ENCODE data around the gene ISX.

Gene ISX

GRCh38 chr22:35037089-35037488 is 28.9 kb upstream of the ISX start:
- Histone ChIP-seq H3K4me1 (no peaks in the 10 kb centered on the region), H3K27me3 (no peaks in the 10 kb centered on the region), H3K36me3 (no peaks in the 10 kb centered on the region), H3K27ac (no peak overlapping the region), H3K4me3 (no peak overlapping the region), H3K9me3 (no peaks in the 10 kb centered on the region)
- DNase-seq = no peak
- TF ChIP-seq, protein P1, sequence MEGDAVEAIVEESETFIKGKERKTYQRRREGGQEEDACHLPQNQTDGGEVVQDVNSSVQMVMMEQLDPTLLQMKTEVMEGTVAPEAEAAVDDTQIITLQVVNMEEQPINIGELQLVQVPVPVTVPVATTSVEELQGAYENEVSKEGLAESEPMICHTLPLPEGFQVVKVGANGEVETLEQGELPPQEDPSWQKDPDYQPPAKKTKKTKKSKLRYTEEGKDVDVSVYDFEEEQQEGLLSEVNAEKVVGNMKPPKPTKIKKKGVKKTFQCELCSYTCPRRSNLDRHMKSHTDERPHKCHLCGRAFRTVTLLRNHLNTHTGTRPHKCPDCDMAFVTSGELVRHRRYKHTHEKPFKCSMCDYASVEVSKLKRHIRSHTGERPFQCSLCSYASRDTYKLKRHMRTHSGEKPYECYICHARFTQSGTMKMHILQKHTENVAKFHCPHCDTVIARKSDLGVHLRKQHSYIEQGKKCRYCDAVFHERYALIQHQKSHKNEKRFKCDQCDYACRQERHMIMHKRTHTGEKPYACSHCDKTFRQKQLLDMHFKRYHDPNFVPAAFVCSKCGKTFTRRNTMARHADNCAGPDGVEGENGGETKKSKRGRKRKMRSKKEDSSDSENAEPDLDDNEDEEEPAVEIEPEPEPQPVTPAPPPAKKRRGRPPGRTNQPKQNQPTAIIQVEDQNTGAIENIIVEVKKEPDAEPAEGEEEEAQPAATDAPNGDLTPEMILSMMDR (IDR thresholded peaks at IDR 0.05) = no peak
- intact Hi-C loops (cut with DNase I; ENCODE audit: low total_unique reads) = no loop called here

GRCh38 chr22:35039625-35040024 is 26.3 kb upstream of the ISX start:
- H3K27me3 ChIP-seq = peaks cover 0 to 3% of the 10 kb centered on the region in 2 donors

GRCh38 chr22:35043252-35043933 is 22.6 kb upstream of the ISX start:
- TF ChIP-seq, protein P1 (IDR thresholded peaks at IDR 0.05) = no peak
- intact Hi-C loops (cut with DNase I; ENCODE audit: low total_unique reads) = no loop called here

More at GRCh38 chr22:35039625-35040024, 26.3 kb upstream of the ISX start:
- intact Hi-C loops (cut with DNase I; ENCODE audit: low total_unique reads) = no loop called here
- DNase-seq = no peak
- no peak overlapping the region for H3K4me3 ChIP-seq
- H3K9me3 ChIP-seq = no peaks in the 10 kb centered on the region
- H3K4me1 ChIP-seq = no peaks in the 10 kb centered on the region
- no peaks in the 10 kb centered on the region for H3K36me3 ChIP-seq
- TF ChIP-seq, protein P1 (IDR thresholded peaks at IDR 0.05) = no peak
- no peak overlapping the region for H3K27ac ChIP-seq

GRCh38 chr22:35043934-35044319 is 22.0 kb upstream of the ISX start:
- H3K4me1 ChIP-seq = no peaks in the 10 kb centered on the region
- no peak overlapping the region for H3K4me3 ChIP-seq
- intact Hi-C loops (cut with DNase I; ENCODE audit: low total_unique reads) = no loop called here
- H3K9me3 ChIP-seq = peaks cover 0 to 2% (median 0%) of the 10 kb centered on the region in 3 donors
- no peak overlapping the region for H3K27ac ChIP-seq
- TF ChIP-seq, protein P1 (IDR thresholded peaks at IDR 0.05) = no peak
- H3K36me3 ChIP-seq = no peaks in the 10 kb centered on the region
- peaks cover 0 to 27% of the 10 kb centered on the region in 2 donors for H3K27me3 ChIP-seq
- DNase-seq = no peak

More at GRCh38 chr22:35043252-35043933, 22.6 kb upstream of the ISX start:
- Histone ChIP-seq H3K27ac (no peak overlapping the region), H3K9me3 (peaks cover 0 to 2% (median 0%) of the 10 kb centered on the region in 3 donors), H3K27me3 (peaks cover 0 to 22% of the 10 kb centered on the region in 2 donors), H3K36me3 (no peaks in the 10 kb centered on the region), H3K4me1 (no peaks in the 10 kb centered on the region), H3K4me3 (no peak overlapping the region)
- DNase-seq = no peak

GRCh38 chr22:35044607-35045390 is 21.2 kb upstream of the ISX start:
- no peaks in the 10 kb centered on the region for H3K4me1 ChIP-seq
- TF ChIP-seq, protein P1 (IDR thresholded peaks at IDR 0.05) = no peak
- intact Hi-C loops (cut with DNase I; ENCODE audit: low total_unique reads) = no loop called here
- peaks cover 0 to 28% of the 10 kb centered on the region in 2 donors for H3K27me3 ChIP-seq
- no peak overlapping the region for H3K27ac ChIP-seq
- peaks cover 0 to 2% (median 0%) of the 10 kb centered on the region in 3 donors for H3K9me3 ChIP-seq
- no peak for DNase-seq
- no peak overlapping the region for H3K4me3 ChIP-seq
- no peaks in the 10 kb centered on the region for H3K36me3 ChIP-seq
